ENCODE measurements around the gene ALLC.

ALLC gene

DNA sequence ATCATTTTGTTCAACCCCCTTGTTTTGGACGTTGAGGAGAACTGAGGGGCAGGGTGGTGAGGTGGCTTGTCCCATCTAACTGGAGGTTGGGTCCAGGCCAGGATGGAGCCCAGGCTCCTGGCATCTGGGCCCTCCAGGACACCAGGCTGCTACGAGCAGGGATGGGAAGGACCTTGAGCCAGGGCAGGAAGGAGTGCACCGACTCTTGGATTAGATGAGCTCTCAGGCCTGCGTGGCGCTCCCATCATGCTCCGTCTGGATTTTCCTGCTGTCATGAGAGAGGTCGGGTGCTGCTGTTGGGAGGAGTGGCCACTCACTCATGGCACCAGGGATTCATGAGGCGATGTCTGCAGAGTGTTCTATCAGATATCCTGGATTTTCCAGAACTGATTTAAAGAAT lies 18.3 kb upstream of the ALLC start:
- DNase-seq, result no peak

DNA sequence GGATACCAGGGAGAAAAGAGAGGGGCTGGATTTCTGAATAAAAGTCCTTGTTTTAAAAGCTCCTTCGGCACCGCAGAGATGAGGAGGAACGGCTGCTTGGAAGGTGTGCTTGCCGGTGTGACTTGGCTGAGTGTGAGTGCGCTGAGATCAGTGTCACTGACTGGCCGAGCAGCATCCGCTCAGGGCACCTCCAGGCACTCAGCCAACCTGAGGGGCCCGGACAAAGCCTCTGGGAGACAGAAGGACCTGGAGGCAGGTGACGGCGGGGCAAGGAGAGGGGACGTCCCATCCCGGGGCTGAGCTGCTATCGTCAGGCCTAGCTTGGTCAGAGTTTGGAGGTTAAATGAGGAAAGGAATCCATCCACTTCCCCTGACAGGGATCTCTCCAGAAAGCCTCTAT lies 16.8 kb upstream of the ALLC start:
- no peak for DNase-seq

DNA sequence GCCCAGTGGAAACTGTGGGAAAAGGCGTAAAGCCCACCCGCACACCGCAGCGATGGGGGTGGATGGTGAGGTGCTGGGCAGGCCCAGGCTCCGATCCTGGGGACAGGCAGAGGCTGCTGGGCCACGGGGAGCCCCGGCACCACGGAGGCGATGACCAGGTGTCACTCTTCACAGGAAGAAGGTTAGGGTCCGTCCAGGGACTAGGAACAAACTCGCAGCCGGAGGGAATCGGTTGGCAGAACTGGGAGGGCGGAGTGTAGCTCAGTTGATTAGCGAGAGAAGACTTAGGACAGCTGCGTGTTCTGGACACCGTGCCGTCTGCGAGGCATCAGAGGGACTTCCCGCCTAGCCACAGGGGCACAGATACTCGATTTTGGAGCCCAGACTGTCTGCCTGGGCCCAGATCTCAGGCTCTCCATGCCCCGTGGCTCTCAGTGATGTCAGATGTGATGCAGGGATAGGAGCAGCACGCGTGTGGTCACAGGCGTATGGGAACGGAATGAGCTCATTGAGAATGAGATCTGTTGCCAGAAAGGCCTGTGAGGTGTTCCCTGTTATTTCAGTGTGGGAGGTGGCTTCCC lies 16.1 kb upstream of the ALLC start:
- DNase-seq, result no peak

DNA sequence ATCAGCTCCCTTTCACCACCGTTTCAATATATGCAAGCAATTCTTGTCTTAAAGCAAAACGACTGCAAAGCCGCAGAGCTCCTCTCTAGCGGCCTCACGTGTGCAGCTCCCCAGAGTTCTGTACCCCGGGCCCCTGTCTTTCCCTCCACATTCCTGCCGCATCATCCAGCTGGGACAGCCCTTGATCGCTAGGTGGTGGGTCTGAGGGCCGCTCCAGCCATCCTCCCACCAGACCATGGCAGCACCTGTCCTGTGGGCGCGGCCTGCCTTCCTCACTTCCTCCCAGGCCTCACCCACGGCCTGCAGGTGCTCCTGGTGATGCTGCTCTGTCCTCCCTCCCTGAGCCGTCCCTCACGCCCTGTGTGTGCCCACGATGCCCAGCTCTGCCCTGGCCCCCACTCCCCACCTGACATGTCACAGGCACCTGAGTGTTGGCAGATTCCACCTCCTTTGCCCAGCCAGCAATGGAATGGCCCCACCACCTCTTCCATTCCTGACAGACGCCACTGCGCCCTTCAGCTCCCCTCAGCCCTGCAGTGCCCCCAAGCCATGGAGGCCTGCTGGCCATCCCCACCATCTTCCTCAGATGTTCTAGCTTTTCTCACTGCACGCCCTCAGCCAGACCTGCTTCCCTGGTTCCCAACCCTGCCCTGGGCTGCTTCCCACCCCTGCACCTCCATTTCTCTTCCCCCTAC lies 15.3 kb upstream of the ALLC start:
- DNase-seq, result no peak

GRCh38 chr2:3643371-3644245 lies 14.4 kb upstream of the ALLC start:
- DNase-seq, result no peak

- DNase-seq, result no peak
Measured at GRCh38 chr2:3644246-3644525, 13.8 kb upstream of the ALLC start.

GRCh38 chr2:3644891-3645605 lies 13.0 kb upstream of the ALLC start:
- no peak for DNase-seq

- DNase-seq, result no peak
Measured at GRCh38 chr2:3645745-3646389, 12.1 kb upstream of the ALLC start.

GRCh38 chr2:3646446-3646845 lies 11.6 kb upstream of the ALLC start:
- DNase-seq, result no peak

GRCh38 chr2:3647246-3647645 lies 10.8 kb upstream of the ALLC start:
- DNase-seq, result no peak

- DNase-seq, result no peak
Measured at GRCh38 chr2:3647831-3648651, 10.0 kb upstream of the ALLC start.

GRCh38 chr2:3648652-3649177 lies 9.3 kb upstream of the ALLC start:
- no peak for DNase-seq

GRCh38 chr2:3649581-3649980 lies 8.4 kb upstream of the ALLC start:
- no peak for DNase-seq

- no peak for DNase-seq
Measured at GRCh38 chr2:3650140-3650920, 7.7 kb upstream of the ALLC start.

DNA sequence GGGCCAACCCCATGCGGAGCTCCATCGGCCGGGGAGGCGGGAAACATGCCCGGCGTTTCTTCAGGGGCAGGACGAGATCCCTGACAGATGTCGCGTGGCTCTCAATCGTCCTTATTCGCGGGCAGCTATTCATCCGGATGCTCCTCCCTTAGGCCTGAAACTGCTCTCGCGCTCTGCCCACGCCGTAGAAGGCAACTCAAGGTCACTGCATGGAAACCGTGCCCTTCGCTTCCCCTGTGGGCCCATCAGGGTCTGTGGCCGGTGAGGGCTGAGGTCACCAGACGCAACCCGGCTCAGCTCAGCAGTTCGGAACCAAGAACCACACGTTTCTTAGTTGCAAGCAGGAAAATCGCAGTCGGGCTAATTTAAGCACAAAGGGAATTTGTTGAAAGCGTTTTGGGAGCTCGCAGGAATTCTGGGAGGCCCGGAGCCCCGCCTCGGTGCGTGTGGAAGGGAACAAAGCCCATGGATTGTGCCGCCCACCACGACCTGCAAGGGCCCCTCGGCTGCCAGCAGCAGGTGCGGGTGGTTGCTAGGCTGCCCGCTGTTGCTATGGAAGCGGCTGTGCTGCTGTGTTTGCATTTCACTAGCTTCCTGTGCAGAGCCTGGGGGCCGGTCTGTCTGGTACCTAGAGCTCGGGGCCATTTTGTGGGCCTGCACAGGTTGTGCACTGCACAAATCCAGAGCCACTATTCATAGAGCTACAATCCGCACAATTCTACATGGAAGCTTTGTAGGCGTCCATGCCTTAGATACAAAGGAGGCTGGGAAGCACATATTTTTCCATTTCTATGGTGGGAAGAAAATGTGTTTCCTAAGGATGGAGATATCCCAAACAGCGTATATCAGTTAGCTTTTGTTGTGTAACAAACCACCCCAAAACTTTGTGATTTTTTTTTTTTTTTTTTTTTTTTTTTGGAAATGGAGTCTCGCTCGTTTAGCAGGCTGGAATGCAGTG lies 6.0 kb upstream of the ALLC start:
- peak in 9 of 14 donors; percentile 10 to 82 (median 52) for DNase-seq

- DNase-seq, result no peak
Measured at GRCh38 chr2:3652896-3653625, 4.9 kb upstream of the ALLC start.

DNA sequence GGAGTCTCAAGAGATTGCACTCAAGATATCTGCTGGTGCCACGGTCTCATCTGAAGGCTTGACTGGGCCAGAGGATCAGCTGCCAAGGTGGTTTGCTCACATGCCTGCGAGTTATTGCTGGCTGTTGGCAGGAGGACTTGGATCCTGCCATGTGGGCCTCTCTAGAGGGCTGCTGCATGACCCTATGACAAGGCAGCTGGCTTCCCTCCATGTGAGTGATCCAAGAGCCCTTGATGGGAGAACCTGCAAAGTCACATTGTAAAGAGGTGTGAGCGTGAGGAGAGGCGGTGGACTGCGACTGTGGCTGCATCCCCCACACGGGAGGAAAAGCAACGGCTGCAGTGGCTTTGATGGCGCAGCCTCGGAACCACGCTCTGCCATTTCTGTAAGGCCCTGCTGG lies 4.0 kb upstream of the ALLC start:
- no peak for DNase-seq

- no peak for DNase-seq
Measured at GRCh38 chr2:3654531-3655225, 3.3 kb upstream of the ALLC start.

Data from C1 segment of cervical spinal cord (tissue), 14 donors.